ENCODE results near the gene IRAK3.
"Not testable (repeated sequence)": the region's sequence is repeated elsewhere in the genome, so short reads cannot be mapped to it uniquely, and the experiment has no call there.

IRAK3 gene

GRCh38 chr12:66217342-66217917 lies 28.4 kb downstream of the IRAK3 start:
- DNase-seq: no peak

DNA sequence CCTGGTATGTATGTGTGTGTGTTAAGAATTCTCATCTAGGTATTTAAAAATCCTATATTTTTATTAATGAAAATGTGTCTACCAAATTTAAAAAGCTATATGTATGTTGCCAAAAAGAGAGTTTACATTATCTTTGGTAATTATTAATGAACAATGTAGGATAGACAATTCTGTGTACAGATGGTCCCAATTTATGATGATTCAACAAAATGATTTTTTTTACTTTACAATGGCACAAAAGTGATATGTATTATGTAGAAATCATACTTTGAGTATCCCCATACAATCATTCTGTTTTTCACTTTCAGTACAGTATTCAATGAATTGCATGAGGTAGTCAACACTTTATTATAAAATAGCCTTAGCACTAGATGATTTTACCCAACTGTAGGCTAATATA lies 39.4 kb downstream of the IRAK3 start:
- DNase-seq: no peak

DNA sequence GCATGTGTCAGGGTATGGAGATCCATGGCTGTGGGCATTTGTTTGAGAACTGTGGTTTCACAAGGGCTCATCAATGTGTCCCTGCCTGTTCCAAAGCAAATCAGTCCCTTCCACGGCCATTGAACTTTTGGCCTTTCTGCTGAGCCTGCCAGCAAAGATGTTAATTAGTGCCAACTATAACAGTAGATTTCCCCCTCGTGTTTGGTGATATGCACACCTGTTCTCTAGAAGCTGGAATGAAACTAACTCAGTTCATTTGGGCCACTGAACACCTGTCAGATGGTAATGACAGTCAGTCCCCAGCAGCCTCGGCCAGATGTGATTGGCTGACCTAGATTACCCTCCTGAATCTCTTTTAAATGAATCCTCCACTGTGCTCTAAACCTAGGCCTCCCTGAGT lies 43.2 kb downstream of the IRAK3 start:
- no peak for DNase-seq

GRCh38 chr12:66234037-66234693 lies 45.2 kb downstream of the IRAK3 start:
- peak; percentile 5 for DNase-seq

GRCh38 chr12:66234773-66235625 lies 46.0 kb downstream of the IRAK3 start:
- peak; percentile 0 for DNase-seq

- DNase-seq: no peak
Observed at GRCh38 chr12:66235626-66236281, 46.7 kb downstream of the IRAK3 start.

DNA sequence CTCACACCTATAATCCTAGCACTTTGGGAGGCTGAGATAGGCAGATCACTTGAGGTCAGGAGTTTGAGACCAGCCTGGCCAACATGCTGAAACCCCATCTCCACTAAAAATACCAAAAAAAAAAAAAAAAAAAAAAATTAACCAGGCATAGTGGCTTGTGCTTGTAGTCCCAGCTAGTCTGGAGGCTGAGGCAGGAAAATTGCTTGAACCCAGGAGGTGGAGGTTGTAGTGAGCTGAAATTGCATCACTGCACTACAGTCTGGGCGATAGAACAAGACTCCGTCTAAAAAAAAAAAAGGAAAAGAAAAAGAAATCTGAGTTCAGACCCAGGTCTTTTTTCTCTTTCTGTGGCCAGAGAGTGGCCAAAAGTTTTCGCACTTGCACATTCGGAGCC lies 47.3 kb downstream of the IRAK3 start:
- not testable (repeated sequence) for DNase-seq

- DNase-seq: no peak
Observed at GRCh38 chr12:66236969-66237368, 48.0 kb downstream of the IRAK3 start.

DNA sequence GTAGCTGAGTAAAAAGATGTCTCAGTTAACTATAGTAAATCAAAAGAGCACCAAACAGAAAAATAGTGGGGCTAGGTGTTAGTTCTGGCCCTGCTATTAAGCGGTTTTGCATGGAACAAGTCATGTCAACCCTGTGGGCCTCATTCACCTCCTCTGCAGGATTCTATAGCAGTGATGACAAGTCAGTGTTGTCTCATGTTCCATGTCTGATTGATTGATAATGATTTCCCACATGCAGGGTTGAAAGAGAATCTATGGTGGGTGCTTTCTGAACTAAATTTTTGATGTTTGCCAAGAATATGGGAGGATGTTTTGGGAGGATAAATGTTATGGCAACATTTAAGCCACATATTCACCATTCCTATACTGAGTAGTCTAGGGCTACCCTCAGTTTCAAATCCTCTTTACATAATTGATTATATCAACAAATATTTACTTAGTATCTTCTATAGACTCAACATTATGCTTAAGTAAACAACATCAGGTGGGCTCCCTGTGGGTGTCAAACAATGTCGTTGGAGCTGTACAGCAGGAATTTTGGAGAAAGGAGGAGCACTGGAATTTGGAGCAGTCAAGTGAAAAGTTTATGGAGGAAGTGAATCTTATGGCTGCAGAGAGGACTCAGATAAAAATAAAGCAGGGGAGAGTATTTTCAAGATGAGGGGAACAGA lies 48.6 kb downstream of the IRAK3 start:
- no peak for DNase-seq

DNA sequence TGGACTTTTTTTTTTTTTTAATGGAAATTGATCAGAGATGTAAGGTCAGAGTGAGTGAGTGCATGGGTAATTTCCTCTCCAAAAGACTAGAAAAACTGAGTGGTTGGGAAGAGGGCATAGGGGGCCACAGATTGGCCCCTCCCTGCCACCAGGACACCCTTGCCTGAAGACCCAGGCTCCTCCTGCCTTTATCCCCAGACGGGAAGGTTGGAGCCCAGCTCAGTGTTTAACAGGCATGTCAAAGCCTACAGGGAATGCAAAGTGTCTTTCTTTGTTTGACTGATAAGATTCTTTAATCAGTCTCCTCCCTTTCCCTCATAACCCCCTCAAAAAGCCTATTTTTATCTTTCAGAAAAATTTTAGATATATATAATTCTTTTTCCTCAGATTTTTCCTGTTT lies 50.3 kb downstream of the IRAK3 start:
- DNase-seq: no peak

- no peak for DNase-seq
Observed at GRCh38 chr12:66240096-66240820, 51.2 kb downstream of the IRAK3 start.

DNA sequence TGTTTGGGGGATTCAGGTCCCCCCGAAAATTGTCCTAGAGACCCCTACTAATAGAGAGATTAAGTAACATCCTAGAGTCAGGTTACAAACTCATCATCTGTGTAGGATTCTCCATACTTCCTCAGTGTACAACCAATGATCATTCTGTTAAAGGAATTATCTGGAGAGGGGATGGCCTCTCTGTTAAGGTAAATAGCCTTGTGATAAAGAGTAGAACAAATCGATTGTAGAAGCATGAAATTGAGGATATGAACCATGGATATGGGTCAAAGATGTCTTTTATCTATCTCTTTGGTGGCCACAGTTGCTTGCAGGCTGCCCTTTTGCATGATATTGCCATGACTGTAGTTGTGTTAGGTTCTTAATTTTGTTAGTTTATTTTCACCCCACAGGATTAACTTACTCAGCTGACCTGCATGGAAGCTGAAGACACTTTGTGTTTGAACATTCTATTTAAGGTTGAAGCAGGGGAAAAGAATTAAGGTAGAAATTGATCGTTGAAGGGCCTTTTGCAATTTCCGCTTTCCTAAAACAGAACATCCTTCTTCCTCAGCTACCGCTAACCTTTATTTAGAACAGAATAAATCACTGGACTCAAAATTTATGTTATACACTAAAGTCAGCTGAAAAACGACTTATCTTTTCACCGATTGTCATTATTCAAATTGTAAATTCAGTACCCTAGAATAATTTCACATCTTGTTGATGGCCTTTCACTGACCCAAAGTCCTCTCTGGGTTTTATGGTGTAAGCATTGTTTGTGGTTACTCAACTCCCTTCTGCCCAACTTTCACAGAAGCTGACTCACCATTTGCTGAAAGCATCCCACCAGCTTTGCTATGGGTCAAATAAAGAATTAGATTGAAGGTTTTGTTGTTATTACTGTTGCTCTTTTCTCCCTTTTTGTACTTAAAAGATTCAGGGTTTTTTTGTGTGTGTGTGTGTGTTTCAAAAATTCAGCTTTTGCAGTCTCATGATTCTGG lies 52.3 kb downstream of the IRAK3 start:
- no peak for DNase-seq

GRCh38 chr12:66242311-66242710 lies 53.3 kb downstream of the IRAK3 start:
- DNase-seq: no peak

DNA sequence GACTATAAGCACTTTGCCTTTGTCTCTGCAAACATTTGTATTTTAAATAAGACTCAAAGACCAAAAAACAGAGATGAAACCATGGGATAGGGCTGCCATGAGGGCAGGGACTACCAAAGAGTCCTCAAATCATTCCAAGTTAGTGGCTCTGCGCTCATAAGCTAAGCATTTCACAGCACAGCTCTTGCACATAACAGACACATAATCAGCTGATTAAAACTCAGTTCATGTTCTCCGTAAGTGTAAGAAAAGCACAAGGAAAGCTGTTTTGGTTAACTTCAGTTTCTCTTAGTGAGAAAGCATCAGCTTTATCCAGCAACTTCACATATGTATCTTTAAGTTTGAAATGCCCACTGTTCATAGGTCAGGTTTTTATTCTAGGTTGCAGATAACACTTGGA lies 54.9 kb downstream of the IRAK3 start:
- no peak for DNase-seq

DNA sequence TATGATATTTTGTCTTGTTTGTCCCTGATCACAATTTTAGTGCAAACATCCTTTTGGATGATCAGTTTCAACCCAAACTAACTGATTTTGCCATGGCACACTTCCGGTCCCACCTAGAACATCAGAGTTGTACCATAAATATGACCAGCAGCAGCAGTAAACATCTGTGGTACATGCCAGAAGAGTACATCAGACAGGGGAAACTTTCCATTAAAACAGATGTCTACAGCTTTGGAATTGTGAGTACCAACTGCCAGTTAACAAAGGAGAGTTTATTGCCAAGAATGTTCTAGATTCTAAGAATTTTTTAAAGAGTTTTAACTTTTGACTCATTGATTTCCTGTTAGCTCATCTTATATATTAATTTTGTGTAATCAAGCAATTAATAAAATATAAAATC lies 55.4 kb downstream of the IRAK3 start:
- DNase-seq: no peak

- no peak for DNase-seq
Observed at GRCh38 chr12:66247741-66248140, 58.7 kb downstream of the IRAK3 start.

DNA sequence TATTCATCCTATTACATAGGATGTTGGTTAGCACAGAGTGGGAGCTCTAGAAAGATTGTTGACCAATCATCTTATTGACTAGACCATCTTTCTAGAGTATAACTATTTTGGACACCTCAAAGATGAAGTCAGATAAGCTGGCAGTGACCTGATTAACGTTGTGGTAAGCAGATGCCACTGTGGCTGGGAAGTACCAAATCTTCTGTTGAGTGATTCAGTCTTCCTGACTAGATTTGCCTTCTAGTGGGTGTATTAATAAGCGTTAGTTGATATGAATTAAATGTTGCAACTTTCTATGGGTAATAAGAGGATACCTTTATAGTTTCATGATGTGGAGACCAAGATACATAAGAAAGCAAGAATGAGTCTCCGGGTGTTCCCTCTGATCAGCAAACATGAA lies 62.0 kb downstream of the IRAK3 start:
- DNase-seq: no peak

DNA sequence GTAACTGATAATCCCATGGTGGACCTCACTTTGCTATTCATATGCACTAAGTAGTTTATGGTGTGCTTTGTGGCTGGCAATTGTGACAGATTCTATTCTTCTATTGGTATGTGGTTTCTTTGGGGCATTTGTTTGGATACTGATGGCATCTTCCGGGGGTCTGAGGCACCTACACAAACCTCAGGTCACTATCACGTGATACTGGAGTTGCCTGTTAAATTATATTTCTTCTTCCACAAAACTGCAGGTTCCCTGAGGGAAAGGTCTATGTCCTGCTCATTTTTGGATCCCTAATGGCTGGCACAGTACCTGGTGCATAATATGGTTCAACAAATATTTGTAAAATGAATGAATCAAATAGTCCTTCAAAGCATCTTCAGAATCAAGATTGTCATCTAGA lies 63.8 kb downstream of the IRAK3 start:
- no peak for DNase-seq

DNA sequence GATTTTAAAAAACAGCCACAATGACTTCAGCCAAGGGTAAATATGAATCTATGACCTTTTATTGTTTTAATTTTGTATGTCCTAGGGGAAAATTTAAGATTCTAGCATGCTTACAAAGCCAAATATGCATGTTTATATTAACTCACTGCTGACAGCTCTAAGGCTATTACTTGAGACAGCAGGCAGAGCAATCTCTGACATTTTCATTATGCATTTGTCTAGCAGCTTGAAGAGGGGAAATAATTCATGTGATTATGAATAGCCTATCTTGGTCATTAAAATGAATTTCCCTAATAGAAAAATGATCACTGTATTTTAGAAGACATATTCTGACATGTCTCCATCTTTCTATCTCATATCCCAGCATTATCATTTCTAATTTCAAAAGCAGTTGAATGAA lies 66.7 kb downstream of the IRAK3 start:
- no peak for DNase-seq

- no peak for DNase-seq
Observed at GRCh38 chr12:66258011-66258410, 69.0 kb downstream of the IRAK3 start.

DNA sequence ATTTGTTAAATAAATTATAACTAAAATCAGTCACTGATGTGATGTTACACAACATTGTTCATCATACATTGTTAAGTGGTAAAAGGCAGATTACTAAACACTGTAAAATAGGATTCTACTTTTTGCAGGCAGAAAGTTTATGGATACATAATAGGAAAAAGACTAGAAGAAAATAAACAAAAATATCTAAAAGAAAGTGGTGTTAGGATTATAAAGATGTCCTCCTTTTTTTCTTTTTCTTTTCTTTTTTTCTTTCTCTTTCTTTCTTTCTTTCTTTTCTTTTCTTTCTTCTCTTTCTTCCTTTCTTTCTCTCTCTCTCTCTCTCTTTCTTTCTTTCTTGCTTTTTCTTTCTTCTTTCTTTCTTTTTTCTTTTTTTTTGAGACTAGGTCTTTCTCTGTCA lies 73.7 kb downstream of the IRAK3 start:
- DNase-seq: no peak
